GM06990 (cell line): ENCODE data around the gene OTOP1.

Experiments used
- DNase-seq: peaks from one replicate; pipeline ENCODE4 v3.0.0-alpha.2; 2011; ENCODE audit not compliant: insufficient read length; ENCODE audit errors: extremely low read depth
- H3K27me3 ChIP-seq: replicated peaks from 2 replicates; pipeline ENCODE4 v1.6.0; 2011; ENCODE audit warnings: low read length; ENCODE audit not compliant: control insufficient read depth, insufficient read depth
- H3K36me3 ChIP-seq: 2 replicates; pipeline ENCODE4 v1.5.1; 2011; ENCODE audit warnings: low read length; ENCODE audit not compliant: control insufficient read depth, insufficient read depth
- H3K4me3 ChIP-seq: replicated peaks from 2 replicates; pipeline ENCODE4 v1.5.1; 2011; ENCODE audit warnings: low read depth, mild to moderate bottlenecking, control low read depth, low read length
- TF ChIP-seq, protein P1 (sequence below): IDR thresholded peaks from 2 replicates; pipeline ENCODE4 v1.5.1; 2011; ENCODE audit warnings: low read length, control low read depth, mild to moderate bottlenecking, inconsistent platforms; ENCODE audit not compliant: insufficient read depth, poor library complexity, severe bottlenecking

Gene OTOP1

GRCh38 chr4:4226606-4227438 is at the start of gene OTOP1:
TSS of gene OTOP1 (minus strand) at chr4:4226929. CDS start at chr4:4226864, 65 bp downstream.
- Histone ChIP-seq H3K27me3 (no peaks in the 10 kb centered on the region; the same call in 1 of the 2 replicates), H3K36me3 (no peaks in the 10 kb centered on the region), H3K4me3 (no peak within 1 kb of the TSS)
- TF ChIP-seq, protein P1, sequence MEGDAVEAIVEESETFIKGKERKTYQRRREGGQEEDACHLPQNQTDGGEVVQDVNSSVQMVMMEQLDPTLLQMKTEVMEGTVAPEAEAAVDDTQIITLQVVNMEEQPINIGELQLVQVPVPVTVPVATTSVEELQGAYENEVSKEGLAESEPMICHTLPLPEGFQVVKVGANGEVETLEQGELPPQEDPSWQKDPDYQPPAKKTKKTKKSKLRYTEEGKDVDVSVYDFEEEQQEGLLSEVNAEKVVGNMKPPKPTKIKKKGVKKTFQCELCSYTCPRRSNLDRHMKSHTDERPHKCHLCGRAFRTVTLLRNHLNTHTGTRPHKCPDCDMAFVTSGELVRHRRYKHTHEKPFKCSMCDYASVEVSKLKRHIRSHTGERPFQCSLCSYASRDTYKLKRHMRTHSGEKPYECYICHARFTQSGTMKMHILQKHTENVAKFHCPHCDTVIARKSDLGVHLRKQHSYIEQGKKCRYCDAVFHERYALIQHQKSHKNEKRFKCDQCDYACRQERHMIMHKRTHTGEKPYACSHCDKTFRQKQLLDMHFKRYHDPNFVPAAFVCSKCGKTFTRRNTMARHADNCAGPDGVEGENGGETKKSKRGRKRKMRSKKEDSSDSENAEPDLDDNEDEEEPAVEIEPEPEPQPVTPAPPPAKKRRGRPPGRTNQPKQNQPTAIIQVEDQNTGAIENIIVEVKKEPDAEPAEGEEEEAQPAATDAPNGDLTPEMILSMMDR = no peak
- no peak for DNase-seq

- TF ChIP-seq, protein P1 = no peak
- no peak for DNase-seq
- Histone ChIP-seq H3K4me3 (no peak overlapping the region), H3K36me3 (peaks cover 21% of the 10 kb centered on the region), H3K27me3 (no peaks in the 10 kb centered on the region)
Measured at GRCh38 chr4:4274226-4274625, 47.5 kb upstream of the OTOP1 start.

- H3K27me3 ChIP-seq = no peaks in the 10 kb centered on the region
- H3K36me3 ChIP-seq = peaks cover 16% of the 10 kb centered on the region
- TF ChIP-seq, protein P1 = peak; percentile 8
- no peak for DNase-seq
- H3K4me3 ChIP-seq = no peak overlapping the region
Measured at GRCh38 chr4:4271912-4272311, 45.2 kb upstream of the OTOP1 start.

DNA sequence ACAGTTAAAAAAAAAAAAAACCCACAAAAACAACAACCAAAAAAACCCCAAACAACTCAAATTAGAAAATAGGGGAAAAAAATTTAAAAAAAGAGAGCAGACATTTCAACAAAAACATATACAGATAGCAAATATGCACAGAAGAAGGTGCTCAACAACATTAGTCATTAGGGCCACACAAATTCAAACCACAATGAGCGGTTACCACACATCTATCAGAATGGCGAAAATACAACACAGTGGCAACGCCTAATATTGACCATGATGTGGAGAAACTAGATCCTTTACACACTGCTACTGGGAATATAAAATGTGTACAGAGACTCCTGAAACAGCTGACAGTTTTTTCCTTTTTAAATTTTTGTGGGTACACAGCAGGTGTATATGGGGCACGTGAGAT is 43.8 kb upstream of the OTOP1 start:
- no peak for DNase-seq
- Histone ChIP-seq H3K36me3 (peaks cover 19% of the 10 kb centered on the region), H3K4me3 (no peak overlapping the region), H3K27me3 (no peaks in the 10 kb centered on the region)
- TF ChIP-seq, protein P1 = no peak

DNA sequence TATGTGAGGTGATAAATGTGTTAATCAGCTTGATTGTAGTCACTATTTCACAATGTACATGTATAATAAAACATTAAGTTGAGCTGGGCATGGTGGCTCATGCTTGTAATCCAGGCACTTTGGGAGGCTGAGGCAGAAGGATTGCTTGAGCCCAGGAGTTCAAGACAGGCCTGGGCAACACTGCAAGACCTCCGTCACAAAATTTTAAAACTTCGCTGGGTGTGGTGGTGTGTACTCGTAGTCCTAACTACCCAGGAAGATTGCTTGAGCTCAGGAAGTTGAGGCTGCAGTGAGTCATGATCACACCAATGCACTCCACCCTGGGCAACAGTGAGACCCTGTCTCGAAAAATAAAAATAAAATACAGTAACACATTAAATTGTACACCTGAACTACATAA is 43.1 kb upstream of the OTOP1 start:
- Histone ChIP-seq H3K4me3 (no peak overlapping the region), H3K27me3 (no peaks in the 10 kb centered on the region), H3K36me3 (peaks cover 19% of the 10 kb centered on the region)
- TF ChIP-seq, protein P1 = no peak
- no peak for DNase-seq
